DND-41 (cell line): ENCODE data around the gene ZNF12.

Source experiments
- EZH2 ChIP-seq: IDR thresholded peaks from 3 replicates; pipeline ENCODE4 v1.6.1; 2012; ENCODE audit warnings: borderline replicate concordance, low read depth, mild to moderate bottlenecking, moderate library complexity, low read length, inconsistent platforms; ENCODE audit not compliant: severe bottlenecking
- TF ChIP-seq, protein P1 (sequence below): IDR thresholded peaks from 2 replicates; pipeline ENCODE4 v1.5.1; 2012; ENCODE audit warnings: borderline replicate concordance, low read length, moderate library complexity, mild to moderate bottlenecking; ENCODE audit not compliant: poor library complexity, severe bottlenecking; ENCODE audit errors: extremely low read depth

DNA sequence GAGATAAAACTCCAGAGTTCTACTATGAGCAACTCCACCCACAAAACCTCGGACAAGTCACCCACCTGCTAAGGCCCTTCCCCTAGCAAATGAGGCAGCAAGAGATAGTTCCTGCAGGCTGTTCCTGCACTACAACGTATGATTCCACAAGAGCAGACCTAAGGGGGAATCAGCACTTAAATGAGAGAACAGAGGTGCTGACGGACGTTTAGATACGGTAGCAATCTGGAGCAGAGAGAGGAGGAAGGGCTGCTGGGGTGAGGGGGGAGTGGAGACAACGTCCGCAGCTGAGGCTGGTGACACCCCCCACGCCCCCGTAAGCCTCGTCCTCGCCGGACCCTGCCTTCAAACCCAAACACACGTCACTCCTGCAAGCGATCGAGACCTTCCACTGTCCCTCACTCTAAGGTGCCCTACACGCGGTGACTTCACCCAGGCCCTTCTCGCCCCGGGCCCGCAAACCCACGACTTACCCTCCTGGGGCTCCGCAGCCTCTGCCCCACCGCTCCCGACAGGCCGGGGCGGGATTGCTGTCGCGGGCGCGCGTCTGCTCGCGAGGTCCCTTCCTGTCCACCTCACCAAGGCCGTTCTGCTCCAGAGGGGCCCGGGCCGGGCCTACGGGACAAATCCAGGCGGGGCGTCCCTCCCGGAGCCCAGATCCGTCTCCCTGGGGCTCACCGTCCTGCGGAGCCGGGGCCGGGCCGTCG, 635 bp downstream of the ZNF12 start:
- TF ChIP-seq, protein P1, sequence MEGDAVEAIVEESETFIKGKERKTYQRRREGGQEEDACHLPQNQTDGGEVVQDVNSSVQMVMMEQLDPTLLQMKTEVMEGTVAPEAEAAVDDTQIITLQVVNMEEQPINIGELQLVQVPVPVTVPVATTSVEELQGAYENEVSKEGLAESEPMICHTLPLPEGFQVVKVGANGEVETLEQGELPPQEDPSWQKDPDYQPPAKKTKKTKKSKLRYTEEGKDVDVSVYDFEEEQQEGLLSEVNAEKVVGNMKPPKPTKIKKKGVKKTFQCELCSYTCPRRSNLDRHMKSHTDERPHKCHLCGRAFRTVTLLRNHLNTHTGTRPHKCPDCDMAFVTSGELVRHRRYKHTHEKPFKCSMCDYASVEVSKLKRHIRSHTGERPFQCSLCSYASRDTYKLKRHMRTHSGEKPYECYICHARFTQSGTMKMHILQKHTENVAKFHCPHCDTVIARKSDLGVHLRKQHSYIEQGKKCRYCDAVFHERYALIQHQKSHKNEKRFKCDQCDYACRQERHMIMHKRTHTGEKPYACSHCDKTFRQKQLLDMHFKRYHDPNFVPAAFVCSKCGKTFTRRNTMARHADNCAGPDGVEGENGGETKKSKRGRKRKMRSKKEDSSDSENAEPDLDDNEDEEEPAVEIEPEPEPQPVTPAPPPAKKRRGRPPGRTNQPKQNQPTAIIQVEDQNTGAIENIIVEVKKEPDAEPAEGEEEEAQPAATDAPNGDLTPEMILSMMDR, result no peak
- no peak for TF ChIP-seq EZH2
